ENCODE results near the gene DRAM1. TPM values are rescaled to one million over a fixed set of nuclear protein-coding genes. Genes with fewer than 3 reads are reported as not detected.

Gene DRAM1
- polyA plus RNA-seq, 2 of the 4 experiments (the other 2 are of a cell fraction): 28.0 to 39.1 TPM

DNA sequence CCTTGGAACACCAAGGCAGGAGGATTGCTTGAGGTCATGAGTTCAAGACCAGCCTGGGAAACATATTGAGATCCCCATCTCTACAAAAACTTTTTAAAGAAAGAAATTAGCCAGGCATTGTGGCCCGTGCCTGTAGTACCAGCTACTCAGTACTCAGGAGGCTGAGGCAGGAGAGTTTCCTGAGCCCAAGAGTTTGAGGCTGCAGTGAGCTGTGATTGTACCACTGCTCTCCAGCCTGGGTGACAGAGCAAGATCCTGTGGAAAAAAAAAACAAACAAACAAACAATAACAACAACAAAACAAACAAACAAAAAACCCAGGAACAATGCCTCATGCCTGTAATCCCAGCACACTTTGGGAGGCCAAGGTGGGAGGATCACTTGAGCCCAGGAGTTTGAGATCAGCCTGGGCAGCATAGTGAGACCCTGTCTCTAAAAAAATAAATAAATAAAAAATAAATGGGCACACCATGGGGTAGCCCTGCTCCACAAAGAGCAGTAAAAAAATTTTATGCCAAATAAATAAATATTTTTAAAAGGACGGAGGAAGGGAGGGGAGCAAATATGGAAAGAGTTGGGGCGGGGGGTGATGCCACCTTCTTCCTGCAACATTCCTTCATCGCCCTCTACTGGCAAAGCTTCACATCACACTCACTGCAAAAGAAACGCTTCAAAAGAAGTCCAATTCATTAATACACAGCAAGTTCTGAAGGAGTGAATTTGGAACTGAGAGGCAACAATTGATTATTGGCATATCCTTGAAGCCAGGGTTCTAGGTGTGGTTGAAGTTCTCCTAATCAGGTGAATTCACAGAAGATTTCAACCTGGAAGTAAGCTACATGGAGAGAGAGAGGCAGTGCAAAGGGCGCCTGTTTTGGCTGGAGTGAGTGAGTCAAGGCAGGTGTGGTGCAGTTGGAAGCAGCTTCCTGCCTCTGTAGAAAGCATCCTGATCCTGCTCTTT lies 37.8 kb upstream of the DRAM1 start:
- H3K4me3 ChIP-seq: no peak overlapping the region
- POLR2A ChIA-PET: interaction anchor here (1.2 to 1.6 kb wide), 2 partner anchors 9 to 66 kb away, joined by 3 to 6 read pairs; partner anchors contain the start of gene GNPTAB

DNA sequence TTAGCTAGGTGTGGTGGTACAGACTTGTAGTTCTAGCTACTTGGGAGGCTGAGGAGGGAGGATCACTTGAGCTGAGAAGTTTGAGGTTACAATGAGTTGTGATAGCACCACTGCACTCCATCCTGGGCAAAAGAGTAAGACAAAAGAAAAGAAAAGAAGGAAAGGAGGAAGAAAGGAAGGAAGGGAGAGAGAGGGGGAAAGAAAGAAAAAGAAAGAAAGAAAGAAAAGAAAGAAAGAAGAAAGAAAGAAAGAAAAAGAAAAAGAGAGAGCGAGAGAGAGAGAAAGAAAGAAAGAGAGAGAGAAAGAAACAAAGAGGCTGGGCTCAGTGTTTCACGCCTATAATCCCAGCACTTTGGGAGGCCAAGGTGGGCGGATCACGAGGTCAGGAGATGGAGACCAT lies 36.3 kb upstream of the DRAM1 start:
- 67% methylated on average over 4 of the region's 4 CpGs for WGBS (ENCODE audit: missing lambda C conversion rate)
- Histone ChIP-seq H3K27ac (no peak overlapping the region), H3K4me1 (no peaks in the 10 kb centered on the region), H3K4me2 (no peak overlapping the region), H3K4me3 (no peak overlapping the region), H3K9me3 (no peaks in the 10 kb centered on the region)
- ChIA-PET CTCF (interaction anchor here (0.7 to 7.4 kb wide), 10 partner anchors 8 to 1570 kb away, joined by 3 to 68 read pairs (median 8); partner anchors contain the start of gene GNPTAB), POLR2A (interaction anchor here (1.6 kb wide), 1 partner anchor 11 kb away, joined by 6 read pairs; the partner anchor contains the start of gene GNPTAB)
- ATAC-seq (no peak), FAIRE-seq (no peak), DNase-seq (ENCODE audit: low read depth in 1 of 2, low spot score in 1 of 2) (no peak)
- TF ChIP-seq SREBF2 (IDR thresholded peaks at IDR 0.05): no peak
- TF ChIP-seq HOXA7 (CRISPR knock-in tag; IDR thresholded peaks at IDR 0.05): no peak
- no peak for TF ChIP-seq FOSB (CRISPR knock-in tag; IDR thresholded peaks at IDR 0.05)
- no peak for TF ChIP-seq ZNF302 (CRISPR knock-in tag; IDR thresholded peaks at IDR 0.05)
- TF ChIP-seq, protein P1, sequence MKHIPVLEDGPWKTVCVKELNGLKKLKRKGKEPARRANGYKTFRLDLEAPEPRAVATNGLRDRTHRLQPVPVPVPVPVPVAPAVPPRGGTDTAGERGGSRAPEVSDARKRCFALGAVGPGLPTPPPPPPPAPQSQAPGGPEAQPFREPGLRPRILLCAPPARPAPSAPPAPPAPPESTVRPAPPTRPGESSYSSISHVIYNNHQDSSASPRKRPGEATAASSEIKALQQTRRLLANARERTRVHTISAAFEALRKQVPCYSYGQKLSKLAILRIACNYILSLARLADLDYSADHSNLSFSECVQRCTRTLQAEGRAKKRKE (CRISPR knock-in tag; IDR thresholded peaks at IDR 0.05; ENCODE audit: low read depth): no peak
- TF ChIP-seq ZC3H11A (IDR thresholded peaks at IDR 0.05): no peak
- TF ChIP-seq, protein P2, sequence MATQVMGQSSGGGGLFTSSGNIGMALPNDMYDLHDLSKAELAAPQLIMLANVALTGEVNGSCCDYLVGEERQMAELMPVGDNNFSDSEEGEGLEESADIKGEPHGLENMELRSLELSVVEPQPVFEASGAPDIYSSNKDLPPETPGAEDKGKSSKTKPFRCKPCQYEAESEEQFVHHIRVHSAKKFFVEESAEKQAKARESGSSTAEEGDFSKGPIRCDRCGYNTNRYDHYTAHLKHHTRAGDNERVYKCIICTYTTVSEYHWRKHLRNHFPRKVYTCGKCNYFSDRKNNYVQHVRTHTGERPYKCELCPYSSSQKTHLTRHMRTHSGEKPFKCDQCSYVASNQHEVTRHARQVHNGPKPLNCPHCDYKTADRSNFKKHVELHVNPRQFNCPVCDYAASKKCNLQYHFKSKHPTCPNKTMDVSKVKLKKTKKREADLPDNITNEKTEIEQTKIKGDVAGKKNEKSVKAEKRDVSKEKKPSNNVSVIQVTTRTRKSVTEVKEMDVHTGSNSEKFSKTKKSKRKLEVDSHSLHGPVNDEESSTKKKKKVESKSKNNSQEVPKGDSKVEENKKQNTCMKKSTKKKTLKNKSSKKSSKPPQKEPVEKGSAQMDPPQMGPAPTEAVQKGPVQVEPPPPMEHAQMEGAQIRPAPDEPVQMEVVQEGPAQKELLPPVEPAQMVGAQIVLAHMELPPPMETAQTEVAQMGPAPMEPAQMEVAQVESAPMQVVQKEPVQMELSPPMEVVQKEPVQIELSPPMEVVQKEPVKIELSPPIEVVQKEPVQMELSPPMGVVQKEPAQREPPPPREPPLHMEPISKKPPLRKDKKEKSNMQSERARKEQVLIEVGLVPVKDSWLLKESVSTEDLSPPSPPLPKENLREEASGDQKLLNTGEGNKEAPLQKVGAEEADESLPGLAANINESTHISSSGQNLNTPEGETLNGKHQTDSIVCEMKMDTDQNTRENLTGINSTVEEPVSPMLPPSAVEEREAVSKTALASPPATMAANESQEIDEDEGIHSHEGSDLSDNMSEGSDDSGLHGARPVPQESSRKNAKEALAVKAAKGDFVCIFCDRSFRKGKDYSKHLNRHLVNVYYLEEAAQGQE (IDR thresholded peaks at IDR 0.05): no peak
- TF ChIP-seq, protein P3, sequence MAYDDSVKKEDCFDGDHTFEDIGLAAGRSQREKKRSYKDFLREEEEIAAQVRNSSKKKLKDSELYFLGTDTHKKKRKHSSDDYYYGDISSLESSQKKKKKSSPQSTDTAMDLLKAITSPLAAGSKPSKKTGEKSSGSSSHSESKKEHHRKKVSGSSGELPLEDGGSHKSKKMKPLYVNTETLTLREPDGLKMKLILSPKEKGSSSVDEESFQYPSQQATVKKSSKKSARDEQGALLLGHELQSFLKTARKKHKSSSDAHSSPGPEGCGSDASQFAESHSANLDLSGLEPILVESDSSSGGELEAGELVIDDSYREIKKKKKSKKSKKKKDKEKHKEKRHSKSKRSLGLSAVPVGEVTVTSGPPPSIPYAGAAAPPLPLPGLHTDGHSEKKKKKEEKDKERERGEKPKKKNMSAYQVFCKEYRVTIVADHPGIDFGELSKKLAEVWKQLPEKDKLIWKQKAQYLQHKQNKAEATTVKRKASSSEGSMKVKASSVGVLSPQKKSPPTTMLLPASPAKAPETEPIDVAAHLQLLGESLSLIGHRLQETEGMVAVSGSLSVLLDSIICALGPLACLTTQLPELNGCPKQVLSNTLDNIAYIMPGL (CRISPR knock-in tag; IDR thresholded peaks at IDR 0.05; ENCODE audit: borderline replicate concordance): no peak
- TF ChIP-seq POLR2A (IDR thresholded peaks at IDR 0.05; ENCODE audit: low read length): no peak
- no peak for TF ChIP-seq ZSCAN20 (CRISPR knock-in tag; IDR thresholded peaks at IDR 0.05)
- no peak for TF ChIP-seq RFX5 (IDR thresholded peaks at IDR 0.05)
- no peak for TF ChIP-seq RARB (CRISPR knock-in tag; IDR thresholded peaks at IDR 0.05)
- TF ChIP-seq, protein P4, sequence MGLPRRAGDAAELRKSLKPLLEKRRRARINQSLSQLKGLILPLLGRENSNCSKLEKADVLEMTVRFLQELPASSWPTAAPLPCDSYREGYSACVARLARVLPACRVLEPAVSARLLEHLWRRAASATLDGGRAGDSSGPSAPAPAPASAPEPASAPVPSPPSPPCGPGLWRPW (IDR thresholded peaks at IDR 0.05): no peak
- TF ChIP-seq NFE2L2 (conservative IDR thresholded peaks at IDR 0.05; ENCODE audit: low read length): no peak
- TF ChIP-seq, protein P5, sequence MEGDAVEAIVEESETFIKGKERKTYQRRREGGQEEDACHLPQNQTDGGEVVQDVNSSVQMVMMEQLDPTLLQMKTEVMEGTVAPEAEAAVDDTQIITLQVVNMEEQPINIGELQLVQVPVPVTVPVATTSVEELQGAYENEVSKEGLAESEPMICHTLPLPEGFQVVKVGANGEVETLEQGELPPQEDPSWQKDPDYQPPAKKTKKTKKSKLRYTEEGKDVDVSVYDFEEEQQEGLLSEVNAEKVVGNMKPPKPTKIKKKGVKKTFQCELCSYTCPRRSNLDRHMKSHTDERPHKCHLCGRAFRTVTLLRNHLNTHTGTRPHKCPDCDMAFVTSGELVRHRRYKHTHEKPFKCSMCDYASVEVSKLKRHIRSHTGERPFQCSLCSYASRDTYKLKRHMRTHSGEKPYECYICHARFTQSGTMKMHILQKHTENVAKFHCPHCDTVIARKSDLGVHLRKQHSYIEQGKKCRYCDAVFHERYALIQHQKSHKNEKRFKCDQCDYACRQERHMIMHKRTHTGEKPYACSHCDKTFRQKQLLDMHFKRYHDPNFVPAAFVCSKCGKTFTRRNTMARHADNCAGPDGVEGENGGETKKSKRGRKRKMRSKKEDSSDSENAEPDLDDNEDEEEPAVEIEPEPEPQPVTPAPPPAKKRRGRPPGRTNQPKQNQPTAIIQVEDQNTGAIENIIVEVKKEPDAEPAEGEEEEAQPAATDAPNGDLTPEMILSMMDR (IDR thresholded peaks at IDR 0.05): no peak
- TF ChIP-seq, protein P6, sequence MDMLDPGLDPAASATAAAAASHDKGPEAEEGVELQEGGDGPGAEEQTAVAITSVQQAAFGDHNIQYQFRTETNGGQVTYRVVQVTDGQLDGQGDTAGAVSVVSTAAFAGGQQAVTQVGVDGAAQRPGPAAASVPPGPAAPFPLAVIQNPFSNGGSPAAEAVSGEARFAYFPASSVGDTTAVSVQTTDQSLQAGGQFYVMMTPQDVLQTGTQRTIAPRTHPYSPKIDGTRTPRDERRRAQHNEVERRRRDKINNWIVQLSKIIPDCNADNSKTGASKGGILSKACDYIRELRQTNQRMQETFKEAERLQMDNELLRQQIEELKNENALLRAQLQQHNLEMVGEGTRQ (IDR thresholded peaks at IDR 0.05): no peak

More for the DNA sequence above, 37.8 kb upstream of the DRAM1 start:
- CTCF ChIA-PET: interaction anchor here (0.6 to 7.4 kb wide), 40 partner anchors 9 to 1953 kb away, joined by 3 to 68 read pairs (median 4); partner anchors contain the start of gene GNPTAB
- no peak for FAIRE-seq
- H3K4me2 ChIP-seq: peak overlapping the region; percentile 18; the same call in 1 of the 3 replicates
- no peak overlapping the region for H3K27ac ChIP-seq
- TF ChIP-seq, protein P5 (IDR thresholded peaks at IDR 0.05): peak; percentile 85
- TF ChIP-seq HDAC2 (IDR thresholded peaks at IDR 0.05) (no peak), RAD21 (conservative IDR thresholded peaks at IDR 0.05 in 1 of 2, IDR thresholded peaks at IDR 0.05 in 1 of 2) (peak; percentile 76 to 78), SMC3 (IDR thresholded peaks at IDR 0.05) (peak; percentile 70)
- no peaks in the 10 kb centered on the region for H3K9me3 ChIP-seq
- no peaks in the 10 kb centered on the region for H3K4me1 ChIP-seq
- peak; percentile 76 to 88; a peak in 4 of 6 replicates for ATAC-seq
- 25% methylated on average over 6 of the region's 6 CpGs for WGBS (ENCODE audit: missing lambda C conversion rate)
- peak; percentile 65 to 69 for DNase-seq (ENCODE audit: low read depth in 1 of 2, low spot score in 1 of 2)

Measured in A549 (cell line).